GM19099 (cell line): Measurements from ENCODE around the gene GALNT14.

Experiments used
- POLR2A ChIP-seq: IDR thresholded peaks from 3 replicates; pipeline ENCODE4 v1.6.1; 2011; ENCODE audit warnings: low read depth; ENCODE audit not compliant: insufficient read length; ENCODE audit errors: extremely low read depth

The GALNT14 gene

DNA sequence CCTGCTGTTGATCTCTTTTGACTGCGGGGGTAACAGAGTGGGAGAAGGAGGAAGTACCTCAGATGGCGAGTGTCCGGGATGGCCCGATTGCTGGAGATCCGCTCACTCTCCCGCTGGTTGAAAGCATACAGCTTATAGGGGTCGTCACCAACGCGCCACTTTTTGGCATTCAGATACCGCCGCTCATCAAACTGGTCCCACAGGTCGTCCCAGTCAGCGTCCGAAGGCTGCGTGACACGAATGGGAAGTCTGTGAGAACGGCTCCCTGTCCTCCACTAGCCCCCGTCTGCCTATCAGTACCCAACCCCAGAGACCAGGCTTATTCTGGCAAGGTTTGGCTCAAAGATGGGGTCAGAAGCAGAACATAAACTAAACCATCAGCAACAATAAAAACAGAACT is 145.5 kb downstream of the GALNT14 start:
- TF ChIP-seq POLR2A: no peak

DNA sequence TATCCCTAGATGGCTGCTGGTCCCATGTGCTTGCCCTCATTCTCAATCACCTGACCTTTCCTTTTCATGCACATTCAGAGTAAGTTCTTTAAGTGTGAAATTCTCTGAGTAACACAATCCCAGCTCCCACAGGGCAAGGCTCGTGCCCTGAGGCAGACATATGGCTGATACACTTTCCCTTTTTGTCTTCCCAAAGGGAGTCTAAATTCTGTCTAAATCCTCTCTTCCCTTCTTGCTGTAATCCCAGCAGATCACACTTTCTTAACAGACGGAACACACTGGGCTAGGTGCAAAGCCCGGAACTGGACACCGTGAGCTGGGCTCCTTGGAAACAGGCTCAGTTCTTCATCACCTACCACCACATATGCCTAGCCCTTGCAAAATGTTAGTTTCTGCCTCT is 147.6 kb downstream of the GALNT14 start:
- TF ChIP-seq POLR2A: no peak

DNA sequence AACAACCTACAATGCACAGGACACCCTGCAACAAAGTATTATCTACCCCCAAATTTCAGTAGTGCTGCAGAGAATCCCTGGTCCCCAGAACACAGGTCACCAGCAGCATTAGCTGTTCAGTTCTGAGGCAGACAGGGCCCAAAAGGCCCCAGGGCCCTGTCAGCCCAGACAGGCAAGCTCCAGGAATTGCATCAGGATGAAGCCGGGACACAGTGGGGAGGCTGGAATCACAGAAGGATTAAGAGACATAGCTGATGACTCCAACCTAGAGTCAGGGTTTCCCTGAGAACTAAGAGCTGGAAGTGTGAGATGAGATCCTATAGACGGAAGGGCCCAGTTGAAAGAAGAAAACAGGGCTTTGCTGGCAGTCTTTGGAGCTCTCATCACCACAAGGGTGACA is 148.1 kb downstream of the GALNT14 start:
- no peak for TF ChIP-seq POLR2A

DNA sequence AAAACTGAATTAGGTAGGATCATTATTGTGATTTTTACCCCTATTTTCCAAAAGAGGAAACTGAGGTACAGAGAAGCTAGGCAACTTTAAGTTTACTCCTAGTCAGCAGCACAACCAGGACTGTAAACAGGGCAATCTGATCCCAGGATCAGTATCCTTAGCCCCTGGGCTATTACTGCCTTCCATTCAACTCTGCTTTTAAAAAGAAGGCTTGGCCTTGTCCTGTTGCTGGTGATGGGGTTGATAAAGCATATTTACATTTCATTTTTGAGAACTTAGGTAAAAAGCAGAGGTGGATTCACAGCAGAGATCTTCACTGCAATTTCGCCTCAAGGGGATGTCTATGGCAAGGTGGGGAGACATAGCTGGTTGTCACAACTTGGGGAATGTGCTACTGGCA is 148.5 kb downstream of the GALNT14 start:
- TF ChIP-seq POLR2A: no peak

DNA sequence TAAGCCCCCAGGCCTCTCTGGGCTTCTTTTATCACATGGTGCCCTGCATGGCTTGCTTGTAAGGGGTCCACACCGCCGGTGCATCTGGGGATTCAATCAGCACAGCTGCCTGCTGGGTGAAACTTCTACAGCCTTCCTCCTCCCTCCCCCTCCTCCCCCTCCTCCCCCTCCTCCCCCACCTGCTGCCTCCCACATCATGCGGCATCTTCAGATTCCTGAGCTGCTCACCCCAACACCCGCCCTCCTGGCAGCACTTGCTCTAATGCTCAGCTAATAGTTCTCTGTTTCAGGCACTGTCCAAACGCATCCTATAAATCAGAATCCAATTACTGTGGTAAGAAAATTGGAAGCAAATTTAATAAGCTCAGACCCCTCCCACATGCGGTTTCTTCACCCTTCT is 150.7 kb downstream of the GALNT14 start:
- no peak for TF ChIP-seq POLR2A

DNA sequence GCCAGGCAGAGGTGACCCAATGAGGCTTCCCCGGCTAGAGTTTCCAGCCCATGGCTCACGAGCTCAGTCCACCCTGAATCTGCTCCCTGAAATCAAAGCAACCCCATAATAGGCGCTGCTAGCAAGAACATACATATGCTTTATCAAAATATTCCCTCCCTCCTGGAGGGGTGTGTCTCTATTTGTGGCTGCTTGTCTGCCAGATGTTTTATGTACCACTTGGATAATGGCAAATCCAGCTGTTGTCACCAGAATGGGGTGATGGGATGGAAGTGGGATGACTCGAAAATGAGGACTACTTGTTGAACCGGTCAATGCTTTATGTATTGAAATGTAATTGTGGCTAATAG is 152.0 kb downstream of the GALNT14 start:
- TF ChIP-seq POLR2A: no peak

DNA sequence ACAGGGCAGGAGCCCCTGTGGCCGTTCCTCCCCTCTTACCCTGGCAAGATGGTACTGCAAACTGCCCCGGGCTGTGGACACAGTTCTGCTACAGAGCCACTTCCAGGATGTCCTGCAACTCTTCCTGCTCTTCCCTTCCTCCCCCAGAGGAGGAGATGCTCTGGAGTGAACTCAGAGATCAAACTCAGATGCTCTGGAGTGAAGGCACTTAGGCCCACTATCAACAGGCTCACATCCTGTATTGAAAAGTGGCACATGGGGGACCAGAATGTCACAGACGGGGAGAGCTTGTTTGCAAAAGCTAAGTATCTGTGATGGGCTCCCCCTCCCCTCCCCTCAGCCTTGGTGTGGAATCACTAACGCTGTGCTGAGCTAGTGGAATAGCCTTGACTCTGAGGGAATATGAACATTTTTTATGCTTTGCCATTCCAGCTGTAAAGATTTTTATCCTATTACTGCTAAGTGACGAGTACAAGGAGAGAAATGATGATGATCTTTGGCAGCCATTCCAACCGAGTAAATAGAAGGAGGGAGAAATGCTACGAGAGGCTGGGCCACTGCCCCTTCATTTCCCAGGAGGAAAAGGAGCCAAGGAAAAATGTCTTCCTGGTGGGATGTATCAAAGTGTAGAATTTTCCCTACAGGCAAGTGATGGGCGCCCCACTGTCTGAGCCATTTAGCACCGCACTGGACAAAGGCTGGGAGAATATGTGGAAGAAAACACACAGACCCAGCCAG is 152.6 kb downstream of the GALNT14 start:
- no peak for TF ChIP-seq POLR2A

DNA sequence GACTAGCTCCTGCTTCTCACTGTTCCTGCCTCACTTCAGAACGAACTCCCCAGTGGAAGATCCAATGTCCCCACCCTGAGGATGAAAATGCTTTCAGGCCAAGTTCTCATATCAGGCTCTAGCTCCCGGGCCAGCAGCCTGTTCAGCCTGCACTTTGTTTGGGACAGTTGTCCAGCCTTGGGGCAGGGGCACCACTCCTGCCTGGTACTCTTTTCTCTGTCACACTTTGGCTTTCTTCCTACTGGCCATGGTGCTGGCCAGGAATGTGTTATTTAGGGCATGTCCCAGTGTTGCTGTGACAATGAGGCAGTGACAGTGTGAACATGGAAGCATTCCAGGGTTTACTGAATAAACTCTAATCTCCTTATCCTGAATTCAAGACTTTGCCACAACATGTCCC is 154.1 kb downstream of the GALNT14 start:
- no peak for TF ChIP-seq POLR2A

DNA sequence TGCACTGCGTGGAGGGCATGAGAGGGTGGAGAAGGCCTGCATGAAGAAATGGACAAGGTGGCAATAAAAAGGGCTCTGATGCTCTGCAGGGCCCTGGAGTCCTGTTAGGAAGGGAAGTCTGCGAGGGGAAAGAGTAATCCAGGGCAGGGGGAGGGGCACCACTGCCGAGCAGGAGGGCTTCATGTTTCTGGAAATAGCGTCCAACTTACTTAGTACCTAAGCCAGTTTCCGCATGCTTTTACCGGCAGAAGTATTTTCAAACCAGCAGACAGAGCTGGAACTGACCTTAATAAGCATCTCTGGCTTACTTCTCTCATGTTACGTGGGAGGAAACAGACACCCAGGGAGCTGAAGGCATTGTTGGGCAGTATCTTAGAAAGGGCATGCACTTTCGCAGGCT is 156.7 kb downstream of the GALNT14 start:
- no peak for TF ChIP-seq POLR2A

DNA sequence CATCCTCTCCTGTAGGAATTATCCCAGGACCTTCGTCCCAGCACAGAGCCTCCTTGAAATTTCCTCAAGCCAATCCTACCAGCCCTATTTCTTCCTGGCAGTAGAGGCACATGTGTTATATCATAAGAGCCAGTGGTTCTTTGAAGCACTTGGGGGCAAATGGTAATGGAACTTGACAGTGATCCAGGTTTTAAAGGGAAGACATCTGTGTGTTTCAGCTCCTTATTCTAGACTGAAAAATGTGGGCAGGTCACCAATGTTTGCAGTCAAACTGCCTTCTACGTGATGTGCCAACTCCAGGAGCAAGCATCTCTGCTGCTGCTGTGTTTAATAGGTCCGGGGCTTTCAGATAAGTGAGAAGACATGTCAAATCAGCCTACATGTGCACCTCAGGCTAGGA is 157.1 kb downstream of the GALNT14 start:
- TF ChIP-seq POLR2A: no peak

DNA sequence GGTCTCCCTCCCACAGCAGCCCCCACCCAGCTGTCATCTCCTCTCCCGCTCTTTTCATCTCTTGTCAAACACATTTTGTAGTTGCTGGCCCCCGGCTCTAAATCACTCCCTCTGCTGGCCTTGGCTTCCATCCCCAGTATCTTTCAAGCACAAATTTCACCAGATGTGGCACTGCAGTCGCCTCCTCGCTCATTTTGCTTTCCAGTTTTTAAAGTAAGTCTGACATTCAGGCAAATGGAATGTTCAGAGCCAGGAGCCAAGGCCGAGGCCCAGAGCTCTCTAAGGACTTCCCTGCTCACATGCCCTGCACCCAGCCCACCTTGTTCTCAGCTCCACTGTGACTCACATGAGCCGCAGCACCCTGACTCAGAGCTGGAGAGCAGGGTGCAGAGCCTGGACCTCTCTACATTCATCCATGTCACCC is 158.4 kb downstream of the GALNT14 start:
- TF ChIP-seq POLR2A: no peak

DNA sequence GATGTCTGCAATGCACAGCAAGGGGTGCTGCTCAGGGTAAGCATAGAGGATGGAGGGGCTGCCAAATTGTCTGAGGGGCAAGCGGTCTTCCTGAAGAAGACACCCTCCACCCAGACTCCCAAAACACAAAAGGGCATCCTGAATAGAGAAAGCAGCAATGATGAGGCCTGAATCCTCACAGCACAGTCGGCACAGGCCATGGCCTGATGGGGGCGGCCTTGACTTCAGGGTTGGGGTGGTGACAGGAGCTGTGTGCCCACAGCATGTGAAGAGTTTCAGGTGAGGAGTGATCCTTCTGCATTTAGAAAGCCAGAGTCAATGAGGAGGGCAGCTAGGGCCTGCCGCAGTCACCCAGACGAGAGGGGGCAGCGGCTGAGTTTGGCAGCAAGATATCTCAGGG is 159.4 kb downstream of the GALNT14 start:
- no peak for TF ChIP-seq POLR2A

DNA sequence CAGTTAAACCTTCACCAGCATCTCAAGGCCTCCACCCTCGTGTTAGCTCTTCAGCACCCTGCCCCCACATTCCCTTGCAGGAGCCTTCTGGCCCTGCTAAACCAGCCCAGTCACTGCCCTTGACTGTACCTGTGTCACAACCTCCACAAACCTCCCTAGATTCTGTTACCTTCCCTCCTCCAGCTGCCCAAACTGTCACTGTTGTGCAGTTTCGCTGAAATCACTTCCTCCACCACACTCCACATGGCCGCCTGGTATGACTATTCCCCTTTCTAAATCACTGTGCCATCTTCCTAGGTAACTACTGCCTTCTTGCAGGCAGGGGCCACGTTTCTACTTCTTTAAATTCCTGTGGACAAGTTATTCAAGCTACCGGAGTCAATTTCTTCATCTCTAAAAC is 160.2 kb downstream of the GALNT14 start:
- TF ChIP-seq POLR2A: no peak

DNA sequence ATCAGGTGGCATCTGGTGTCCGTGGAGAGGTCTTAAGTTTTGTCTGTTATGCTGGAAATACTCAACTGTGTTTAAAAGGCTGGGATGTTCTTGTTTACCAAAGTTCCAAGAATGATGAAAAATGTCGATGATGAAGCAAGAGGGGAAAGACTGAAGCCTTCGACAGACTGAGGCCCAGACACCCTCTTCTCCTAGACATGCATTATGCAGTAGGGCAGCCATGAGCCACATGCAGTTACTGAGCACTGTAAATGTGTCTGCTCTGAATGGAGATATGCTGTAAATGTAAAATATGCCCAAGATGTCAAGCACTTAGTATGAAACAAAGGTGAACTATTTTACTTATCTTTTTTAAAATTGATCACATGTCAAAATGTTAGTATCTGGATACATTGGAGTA is 163.1 kb downstream of the GALNT14 start:
- TF ChIP-seq POLR2A: no peak

DNA sequence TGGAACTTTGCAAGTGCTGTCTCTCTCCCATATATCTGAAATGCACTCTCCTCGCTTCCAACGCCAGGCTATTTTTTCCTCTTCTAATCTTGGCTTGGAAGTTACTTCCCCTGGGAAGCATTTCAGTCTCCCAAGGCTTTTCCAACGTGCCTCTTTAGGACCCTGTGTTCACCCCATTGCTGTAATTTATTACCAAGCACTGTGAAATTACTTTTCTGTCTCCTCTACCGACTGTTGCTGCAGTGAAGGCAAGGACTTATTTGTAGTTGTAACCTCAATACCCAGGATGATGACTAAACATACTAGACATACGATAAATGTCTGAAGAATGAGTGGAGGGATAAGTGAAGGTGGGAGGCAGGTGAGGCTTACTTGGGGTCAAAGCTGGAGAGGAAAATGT is 163.7 kb downstream of the GALNT14 start:
- TF ChIP-seq POLR2A: no peak

DNA sequence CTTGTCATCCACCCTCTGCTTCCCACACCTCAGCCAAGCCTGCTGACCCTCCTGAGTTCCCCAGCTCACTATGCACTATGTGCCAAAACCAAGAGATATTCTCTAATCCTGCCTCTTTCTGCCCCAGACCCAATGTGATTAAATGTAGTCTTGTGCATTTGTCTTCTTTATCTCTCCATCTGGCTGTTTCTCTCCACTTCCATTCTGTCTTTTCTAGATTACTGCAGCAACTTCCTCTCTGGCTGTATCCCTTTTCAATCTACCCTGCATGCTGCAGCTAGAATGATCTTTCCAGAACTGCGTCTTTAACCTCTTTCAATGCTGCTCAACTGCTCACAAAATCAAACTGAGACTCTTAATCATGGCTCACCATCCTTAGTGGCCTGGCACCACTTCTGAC is 164.1 kb downstream of the GALNT14 start:
- no peak for TF ChIP-seq POLR2A
